GM21737 (cell line): ENCODE measurements around the gene SH3TC2.

ENCODE experiments used
- ATAC-seq: cut with Tn5 transposase; IDR thresholded peaks from one replicate; pipeline ENCODE4 v1.9.1; 2021; ENCODE audit warnings: mild to moderate bottlenecking, moderate library complexity; ENCODE audit not compliant: unreplicated experiment

Gene SH3TC2

GRCh38 chr5:148974642-148975327 lies 88.1 kb downstream of the SH3TC2 start:
- ATAC-seq: no peak

DNA sequence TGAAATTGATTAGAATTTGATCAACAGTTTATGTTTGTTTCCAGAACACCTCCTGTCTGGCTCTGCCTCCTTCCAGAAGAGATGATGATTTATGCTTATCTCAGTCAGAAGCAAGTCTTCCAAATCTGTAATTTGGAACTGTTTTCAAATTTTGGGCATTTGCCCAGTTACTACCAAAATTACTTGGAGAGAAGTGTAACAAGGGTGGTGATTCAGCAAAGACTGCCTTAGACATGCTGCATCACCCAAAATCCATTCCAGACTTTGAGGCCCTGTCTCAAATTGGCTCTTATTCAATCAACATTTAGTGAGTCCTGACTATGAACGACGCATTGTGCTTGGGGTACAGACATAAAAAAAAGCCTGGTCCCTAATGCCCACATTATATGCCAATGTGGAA lies 89.4 kb downstream of the SH3TC2 start:
- ATAC-seq: no peak

DNA sequence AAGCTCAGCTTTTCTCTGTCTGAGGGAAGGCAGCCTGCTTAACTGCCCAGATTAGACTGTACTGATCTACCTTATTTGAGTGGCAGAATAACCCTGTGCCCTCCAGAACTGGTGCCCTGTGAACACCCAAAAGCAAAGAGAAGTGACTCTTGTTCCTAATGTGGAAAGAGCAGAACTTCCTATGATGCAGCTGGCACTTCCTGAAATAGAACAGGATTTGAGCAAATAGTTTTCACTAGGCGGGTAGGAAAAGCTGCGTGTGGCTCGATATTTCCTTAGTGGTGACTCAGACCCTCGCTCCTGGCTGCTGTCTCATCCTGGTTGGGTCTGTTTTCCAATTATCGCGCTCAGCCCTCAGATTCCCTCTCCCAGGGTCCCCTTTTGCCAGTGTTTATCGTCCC lies 89.9 kb downstream of the SH3TC2 start:
- no peak for ATAC-seq

GRCh38 chr5:148972396-148972795 lies 90.5 kb downstream of the SH3TC2 start:
- no peak for ATAC-seq

DNA sequence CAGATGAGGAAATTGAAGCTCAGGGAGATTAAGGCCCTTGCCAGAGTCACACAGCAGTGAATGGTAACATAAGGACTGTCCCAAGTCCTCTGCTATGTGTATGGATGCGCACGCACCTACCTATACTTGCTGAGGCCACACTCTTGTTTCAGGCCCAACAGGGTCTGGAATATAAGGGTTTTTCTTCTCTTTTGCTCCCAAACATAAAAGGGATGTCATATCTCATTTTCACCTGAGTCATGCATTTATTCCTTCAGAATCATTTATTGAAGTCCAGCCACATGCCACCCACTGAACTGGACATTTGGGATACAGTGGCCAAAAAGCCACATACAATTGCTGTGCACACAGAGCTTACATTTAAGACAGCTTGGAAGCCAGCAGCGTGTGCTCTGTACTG lies 92.0 kb downstream of the SH3TC2 start:
- no peak for ATAC-seq

- no peak for ATAC-seq
These were observed 92.6 kb downstream of the SH3TC2 start for GRCh38 chr5:148970228-148970627.

- ATAC-seq: no peak
These were observed 93.6 kb downstream of the SH3TC2 start for GRCh38 chr5:148969291-148969690.

DNA sequence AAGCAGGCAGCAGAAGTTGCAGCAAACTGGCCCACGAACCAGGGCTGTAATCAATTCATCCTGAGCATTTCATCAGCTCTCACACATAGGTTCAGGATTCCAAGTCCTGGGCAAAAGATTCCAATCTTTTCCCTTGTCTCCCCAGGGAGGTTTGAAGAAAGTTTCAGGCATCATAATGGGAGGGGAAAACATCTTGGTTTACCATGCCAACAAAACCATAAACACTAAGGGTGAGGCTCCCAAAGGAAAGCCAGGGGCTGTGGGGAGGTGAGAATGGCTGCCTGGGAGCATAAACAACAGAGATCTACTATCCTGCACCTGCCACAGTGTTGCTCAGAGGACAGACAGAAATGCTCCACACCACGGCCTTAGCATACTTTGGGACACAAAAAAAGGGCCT lies 94.6 kb downstream of the SH3TC2 start:
- no peak for ATAC-seq

DNA sequence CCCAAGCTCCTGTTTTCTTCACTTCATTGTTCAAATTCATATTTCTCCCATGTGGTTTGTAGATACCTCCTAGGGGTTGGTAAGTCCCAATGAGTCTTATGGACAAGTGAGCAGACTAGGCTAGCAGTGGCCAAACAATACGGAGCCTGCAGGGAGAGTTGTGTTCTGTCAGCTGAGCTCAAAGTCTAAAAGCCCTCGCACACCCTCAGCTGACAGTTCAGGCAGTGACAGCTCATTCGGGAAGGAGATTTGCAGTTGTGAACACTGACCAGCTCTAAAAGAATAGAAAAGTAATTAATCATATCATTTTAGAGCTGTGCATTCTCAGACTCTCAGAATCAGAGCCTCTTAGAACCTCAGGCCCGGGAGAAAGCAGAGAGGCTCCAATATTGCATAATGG lies 95.1 kb downstream of the SH3TC2 start:
- ATAC-seq: no peak

DNA sequence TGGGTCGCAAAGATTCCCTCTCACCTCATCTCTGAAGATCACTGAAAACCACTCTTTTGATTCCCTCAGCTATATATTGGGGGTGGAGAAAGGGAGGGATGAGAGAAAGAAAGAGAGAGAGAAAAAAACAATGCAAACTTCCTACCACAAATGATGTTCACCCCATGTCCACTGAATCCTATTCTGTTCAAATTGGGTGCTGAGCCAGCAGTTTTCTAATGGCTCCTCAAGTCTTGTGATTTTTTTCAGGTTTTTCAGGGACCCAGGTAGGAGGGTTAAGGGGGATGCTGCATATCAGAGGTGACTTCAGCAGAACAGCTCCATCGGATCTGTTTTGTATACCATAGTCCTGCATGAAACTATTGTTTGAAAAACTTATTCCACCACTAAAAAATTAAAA lies 95.9 kb downstream of the SH3TC2 start:
- ATAC-seq: no peak

DNA sequence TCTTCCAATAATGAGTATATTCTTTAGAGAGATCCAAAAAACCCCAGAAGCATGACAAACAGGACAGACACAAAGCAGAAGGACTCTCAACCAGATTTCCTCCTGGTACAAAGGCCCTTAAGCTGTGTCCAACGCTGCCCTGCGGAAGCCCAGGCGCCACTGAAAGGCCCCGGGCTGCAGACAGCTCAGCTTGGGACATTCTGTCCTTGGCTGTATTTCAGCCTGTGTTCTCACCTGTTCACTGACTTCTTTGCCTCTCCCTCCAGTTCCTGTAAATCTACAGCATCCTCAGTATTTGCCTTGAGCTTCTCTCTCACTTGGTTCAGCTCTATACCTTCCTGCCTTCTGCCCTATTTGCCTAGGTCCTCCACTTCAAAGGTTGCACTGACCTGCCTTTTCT lies 96.5 kb downstream of the SH3TC2 start:
- no peak for ATAC-seq

DNA sequence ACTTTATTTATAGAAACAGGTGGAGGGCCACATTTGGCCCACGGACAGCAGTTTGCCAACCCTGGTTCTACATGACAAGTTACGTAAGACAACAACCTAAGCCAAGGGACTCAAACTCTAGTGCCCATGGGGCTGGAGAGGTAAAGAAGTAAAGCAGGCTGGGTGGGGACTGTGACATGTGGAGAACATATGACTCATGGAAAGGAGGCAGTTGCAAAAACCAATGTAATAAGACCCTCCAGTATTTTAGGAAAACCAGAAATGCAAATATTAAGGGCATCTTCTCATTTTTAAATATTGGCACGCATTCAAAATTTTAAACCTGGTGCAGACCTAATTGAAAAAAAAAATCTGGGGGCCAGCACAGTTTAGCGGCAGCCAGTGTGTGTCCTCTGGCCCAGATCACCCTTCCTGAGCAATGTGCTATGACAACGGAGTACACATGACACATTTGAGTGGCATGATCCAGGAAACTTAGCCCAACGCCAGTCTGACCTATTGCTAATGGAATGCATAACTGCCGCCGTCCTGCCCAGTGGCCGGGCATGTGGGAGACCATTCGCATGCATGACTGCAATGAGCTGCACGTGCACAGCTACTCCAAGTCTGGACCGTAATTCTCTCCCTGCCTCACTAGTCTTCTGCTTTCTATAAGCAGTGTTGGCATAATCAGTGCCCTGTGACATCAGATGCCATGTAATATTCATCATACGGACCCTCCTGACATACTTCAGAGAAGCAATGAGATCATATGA lies 97.2 kb downstream of the SH3TC2 start:
- no peak for ATAC-seq

GRCh38 chr5:148963664-148964063 lies 99.2 kb downstream of the SH3TC2 start:
- no peak for ATAC-seq

- no peak for ATAC-seq
These were observed 100.0 kb downstream of the SH3TC2 start for GRCh38 chr5:148962761-148963324.

DNA sequence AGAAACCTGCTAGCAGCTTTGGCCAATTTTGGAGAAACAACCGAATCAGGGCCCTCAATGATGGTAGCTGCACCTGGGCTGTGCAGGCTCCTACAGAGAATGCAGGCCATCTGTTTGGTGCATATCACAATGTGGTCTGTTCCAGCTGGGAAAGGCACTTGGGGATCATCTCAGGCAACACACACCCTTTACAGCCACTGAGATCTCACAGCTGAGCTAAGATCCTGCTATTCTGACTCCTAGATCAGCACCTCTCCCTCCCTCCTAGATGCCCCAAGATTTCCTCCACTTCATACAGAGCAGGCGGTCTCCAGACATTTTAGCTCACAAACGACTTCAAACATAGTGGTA lies 100.7 kb downstream of the SH3TC2 start:
- no peak for ATAC-seq

- ATAC-seq: no peak
These were observed 101.3 kb downstream of the SH3TC2 start for GRCh38 chr5:148961261-148962199.

DNA sequence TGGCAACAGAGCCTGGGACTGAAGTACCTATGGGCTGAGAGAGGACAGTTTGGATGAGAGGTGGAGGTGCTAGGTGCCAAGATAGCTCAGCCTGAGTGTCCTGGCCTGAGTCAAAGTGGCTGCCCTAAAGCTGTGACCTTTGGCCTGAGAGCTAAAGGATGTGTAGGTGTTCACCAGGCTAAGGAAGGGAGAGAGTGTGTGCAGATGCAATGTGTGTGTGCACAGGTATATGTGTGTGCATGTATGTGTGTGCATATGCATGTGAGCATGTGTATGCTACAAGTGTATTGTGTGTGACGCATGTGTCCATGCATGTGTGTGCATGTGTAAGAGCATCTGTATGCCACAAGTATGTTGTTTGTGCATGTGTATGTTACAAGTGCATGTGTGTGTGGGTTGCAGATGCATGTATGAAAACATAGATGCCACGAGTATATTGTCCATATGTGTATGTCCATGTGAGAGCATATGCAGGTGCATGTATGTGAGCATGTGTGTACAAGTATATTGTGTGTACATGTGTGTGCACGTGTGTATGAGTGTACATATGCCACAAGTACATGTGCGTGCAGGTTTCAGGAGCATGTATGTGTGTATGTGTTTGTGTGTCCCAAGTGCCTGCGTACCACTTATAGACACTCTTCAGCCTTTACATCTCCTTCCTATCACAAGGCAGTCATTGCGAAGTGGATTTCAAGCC lies 102.6 kb downstream of the SH3TC2 start:
- ATAC-seq: no peak

GRCh38 chr5:148957591-148958202 lies 105.2 kb downstream of the SH3TC2 start:
- no peak for ATAC-seq

DNA sequence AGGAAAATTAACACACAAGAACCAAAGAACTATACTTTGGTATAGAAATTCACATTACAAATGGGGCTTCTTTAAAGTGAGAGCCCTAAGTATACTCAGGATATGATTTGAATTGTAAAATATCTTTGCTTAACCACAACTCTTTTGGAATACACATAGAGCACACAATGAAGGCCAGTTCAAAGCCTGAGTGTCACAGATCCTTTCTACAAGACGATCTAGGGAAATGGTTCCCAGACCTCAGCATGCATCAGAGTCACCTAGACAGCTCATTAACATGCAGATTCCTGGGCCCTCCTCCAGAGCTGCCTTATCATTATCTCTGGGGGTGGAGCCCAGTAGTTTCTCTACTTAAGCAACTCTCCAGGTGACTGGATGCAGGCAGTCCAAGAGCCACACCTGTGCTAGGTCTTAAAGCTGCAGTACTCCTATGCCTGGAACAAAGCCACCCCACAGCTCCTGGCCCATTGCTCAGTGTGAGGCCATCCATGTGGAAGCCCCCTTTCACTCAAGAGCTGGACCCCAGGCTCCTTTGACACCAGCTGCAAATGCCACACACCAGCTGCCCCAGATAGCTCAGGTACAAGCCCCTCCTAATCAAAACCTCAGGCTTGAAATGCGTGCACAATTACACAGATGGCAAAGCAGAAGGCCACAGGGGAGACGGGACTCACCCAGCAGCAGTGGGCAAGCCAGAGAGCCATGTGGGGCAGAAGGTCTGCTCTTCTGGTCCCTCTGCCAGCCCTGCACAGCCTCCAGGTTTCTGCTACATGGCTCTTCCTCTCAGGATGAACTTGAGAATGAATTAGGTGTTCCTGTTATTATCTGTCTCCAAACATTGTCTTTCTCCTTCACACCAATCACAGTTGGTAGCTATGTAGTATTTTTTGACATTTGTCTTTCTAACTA lies 106.1 kb downstream of the SH3TC2 start:
- ATAC-seq: no peak
